CMK (cell line): ENCODE measurements around the gene REXO1.

ENCODE experiments used
- DNase-seq: peaks from one replicate; pipeline ENCODE4 v3.0.0-alpha.2; 2010; ENCODE audit warnings: low read depth

REXO1 gene

GRCh38 chr19:1790054-1790792, 58.1 kb downstream of the REXO1 start:
- DNase-seq = no peak

- no peak for DNase-seq
These were observed 58.8 kb downstream of the REXO1 start for GRCh38 chr19:1789261-1790041.

GRCh38 chr19:1787116-1787515, 61.2 kb downstream of the REXO1 start:
- no peak for DNase-seq

- no peak for DNase-seq
These were observed 61.6 kb downstream of the REXO1 start for GRCh38 chr19:1786668-1787067.

GRCh38 chr19:1785310-1785709, 63.0 kb downstream of the REXO1 start:
- no peak for DNase-seq

GRCh38 chr19:1783874-1784273, 64.4 kb downstream of the REXO1 start:
- no peak for DNase-seq

- DNase-seq = no peak
These were observed 64.9 kb downstream of the REXO1 start for GRCh38 chr19:1783354-1783753.

- no peak for DNase-seq
These were observed 65.8 kb downstream of the REXO1 start for GRCh38 chr19:1782521-1782920.

GRCh38 chr19:1780272-1780958, 67.9 kb downstream of the REXO1 start:
- no peak for DNase-seq

- no peak for DNase-seq
These were observed 68.7 kb downstream of the REXO1 start for GRCh38 chr19:1779574-1779973.

GRCh38 chr19:1777149-1777548, 71.1 kb downstream of the REXO1 start:
- no peak for DNase-seq

GRCh38 chr19:1776606-1777147, 71.6 kb downstream of the REXO1 start:
- DNase-seq = no peak

GRCh38 chr19:1775951-1776605, 72.2 kb downstream of the REXO1 start:
- no peak for DNase-seq

GRCh38 chr19:1774989-1775772, 73.1 kb downstream of the REXO1 start:
- DNase-seq = no peak

GRCh38 chr19:1773184-1773583, 75.1 kb downstream of the REXO1 start:
- DNase-seq = no peak

- DNase-seq = no peak
These were observed 77.3 kb downstream of the REXO1 start for GRCh38 chr19:1770866-1771576.

GRCh38 chr19:1769645-1769985, 78.7 kb downstream of the REXO1 start:
- no peak for DNase-seq

GRCh38 chr19:1768918-1769644, 79.2 kb downstream of the REXO1 start:
- DNase-seq = no peak

- no peak for DNase-seq
These were observed 80.0 kb downstream of the REXO1 start for GRCh38 chr19:1768248-1768647.

GRCh38 chr19:1767464-1767933, 80.8 kb downstream of the REXO1 start:
- DNase-seq = no peak
